Mucosa of descending colon (tissue), 3 donors: ENCODE measurements around the gene CAPZB. TPM values are rescaled to one million over a fixed set of nuclear protein-coding genes. Genes with fewer than 3 reads are reported as not detected.

ENCODE experiments used
- ATAC-seq: fragments of 200-7000 bp; cut with Tn5 transposase; one replicate; pipeline ENCODE4 v1.9.1; 2020; ENCODE audit warnings: mild to moderate bottlenecking, moderate library complexity
- DNase-seq, 3 donors: peaks; one replicate each; pipeline ENCODE4 v3.0.0-alpha.2; 2020
- H3K36me3 ChIP-seq: fragments of 200-600 bp; one replicate; pipeline ENCODE4 v1.8.0; 2021; ENCODE audit warnings: low read depth, mild to moderate bottlenecking
- H3K4me1 ChIP-seq: fragments of 200-600 bp; one replicate; pipeline ENCODE4 v1.8.0; 2021; ENCODE audit warnings: low read depth, mild to moderate bottlenecking
- H3K4me3 ChIP-seq: fragments of 200-600 bp; one replicate; pipeline ENCODE4 v1.8.0; 2021; ENCODE audit warnings: mild to moderate bottlenecking
- H3K9me3 ChIP-seq: fragments of 200-600 bp; one replicate; pipeline ENCODE4 v1.8.0; 2021; ENCODE audit warnings: mild to moderate bottlenecking
- CTCF ChIP-seq: fragments of 200-600 bp; IDR thresholded peaks from one replicate; pipeline ENCODE4 v1.8.0; 2022; ENCODE audit warnings: antibody characterized with exemption, mild to moderate bottlenecking
- intact Hi-C, 2 donors: fragments of 100-400 bp; cut with DNase I in 1 of 2; cut with micrococcal nuclease in 1 of 2; formaldehyde crosslinking; loops; one replicate each; pipeline versions ENCODE4 v1.11.0 to v1.11.1; 2022; cut with DNase I, micrococcal nuclease
- total RNA-seq, 3 donors: library from RNA; stranded (reverse); fragmentation: NEBNext Ultra II Directional in 2 of 3; extraction: Animal tissue kit (Norgen Biotek cat#: 25700) in 2 of 3; gene quantifications; one replicate each; pipeline versions ENCODE4 v1.2.1 to v1.2.4, GENCODE V29; 2021 to 2023
- donor health status: DM: no; HTN: no; CAD: no; lungs with moderate emphysema.
- donor health status: DM: no; HTN: no; CAD: no.
- donor health status: DM: no; HTN: yes; CAD: no.

Gene CAPZB
- total RNA-seq, 3 donors from 2014 or later, result 346 to 393 (median 381) TPM

- Histone ChIP-seq H3K4me1 (peaks cover 49% of the 10 kb centered on the region), H3K36me3 (no peaks in the 10 kb centered on the region), H3K4me3 (no peak overlapping the region), H3K9me3 (no peaks in the 10 kb centered on the region)
- ATAC-seq, result peak; percentile 67
- TF ChIP-seq CTCF, result no peak
- intact Hi-C loops, result no loop called here
- DNase-seq, result peak in 1 of 3 donors; percentile 46
Measured at GRCh38 chr1:19476450-19477190, 8.7 kb downstream of the CAPZB start.

- no peak for ATAC-seq
- no peaks in the 10 kb centered on the region for H3K9me3 ChIP-seq
- intact Hi-C loops, result no loop called here
- DNase-seq, result no peak
- H3K4me1 ChIP-seq, result peaks cover 49% of the 10 kb centered on the region
- H3K4me3 ChIP-seq, result no peak overlapping the region
- no peak for TF ChIP-seq CTCF
- H3K36me3 ChIP-seq, result no peaks in the 10 kb centered on the region
Measured at GRCh38 chr1:19475296-19475695, 10.0 kb downstream of the CAPZB start.

GRCh38 chr1:19472174-19472573, 13.2 kb downstream of the CAPZB start:
- DNase-seq, result no peak
- Histone ChIP-seq H3K9me3 (no peaks in the 10 kb centered on the region), H3K36me3 (no peaks in the 10 kb centered on the region), H3K4me3 (no peak overlapping the region), H3K4me1 (peaks cover 56% of the 10 kb centered on the region)
- TF ChIP-seq CTCF, result no peak
- no peak for ATAC-seq
- intact Hi-C loops, result no loop called here

- peaks cover 58% of the 10 kb centered on the region for H3K4me1 ChIP-seq
- ATAC-seq, result peak; percentile 19
- H3K9me3 ChIP-seq, result no peaks in the 10 kb centered on the region
- TF ChIP-seq CTCF, result no peak
- intact Hi-C loops, result no loop called here
- no peaks in the 10 kb centered on the region for H3K36me3 ChIP-seq
- no peak overlapping the region for H3K4me3 ChIP-seq
- peak in 1 of 3 donors; percentile 39 for DNase-seq
Measured at GRCh38 chr1:19469004-19469403, 16.3 kb downstream of the CAPZB start.

- no peaks in the 10 kb centered on the region for H3K9me3 ChIP-seq
- H3K4me3 ChIP-seq, result no peak overlapping the region
- DNase-seq (peak; percentile 92 to 95 (median 95)), ATAC-seq (peak; percentile 91)
- no peaks in the 10 kb centered on the region for H3K36me3 ChIP-seq
- peaks cover 61% of the 10 kb centered on the region for H3K4me1 ChIP-seq
- TF ChIP-seq CTCF, result no peak
- intact Hi-C loops, result no loop called here
Measured at GRCh38 chr1:19468397-19468956, 16.9 kb downstream of the CAPZB start.
